Measurements from ENCODE around the gene HYI. TPM values are rescaled to one million over a fixed set of nuclear protein-coding genes. Genes with fewer than 3 reads are reported as not detected.

HYI gene
- total and polyA plus RNA-seq, 2 experiments from 2014 or later: 14.3 to 18.9 TPM

GRCh38 chr1:43469932-43470331 is 16.2 kb upstream of the HYI start:
- H3K4me1 Mint-ChIP-seq: peaks cover 13% of the 10 kb centered on the region
- no peaks in the 10 kb centered on the region for H3K36me3 ChIP-seq (ENCODE audit: insufficient read depth)
- peaks cover 13% of the 10 kb centered on the region for H3K9me2 ChIP-seq (ENCODE audit: insufficient read depth)
- H3K36me3 Mint-ChIP-seq (ENCODE audit: low read depth): no peaks in the 10 kb centered on the region
- H2AFZ ChIP-seq: no peak overlapping the region
- no peak overlapping the region for H3K27ac Mint-ChIP-seq
- ATAC-seq: no peak
- H4K20me1 ChIP-seq (replicated peaks; ENCODE audit: insufficient read depth): no peaks in the 10 kb centered on the region
- H3K4me2 ChIP-seq: no peak overlapping the region
- H3K4me3 Mint-ChIP-seq: no peak overlapping the region
- no peaks in the 10 kb centered on the region for H3K27me3 ChIP-seq (ENCODE audit: insufficient read depth)
- H3K27ac ChIP-seq (ENCODE audit: low read depth): no peak overlapping the region
- H3K4me1 ChIP-seq (ENCODE audit: insufficient read depth): no peaks in the 10 kb centered on the region
- TF ChIP-seq CREB1 (CRISPR knock-in tag; IDR thresholded peaks at IDR 0.05; ENCODE audit: low read depth): no peak
- no peak for TF ChIP-seq ZNF462 (CRISPR knock-in tag; IDR thresholded peaks at IDR 0.05)
- no peak for TF ChIP-seq NANOG (IDR thresholded peaks at IDR 0.05; ENCODE audit: borderline replicate concordance)
- TF ChIP-seq, protein P1, sequence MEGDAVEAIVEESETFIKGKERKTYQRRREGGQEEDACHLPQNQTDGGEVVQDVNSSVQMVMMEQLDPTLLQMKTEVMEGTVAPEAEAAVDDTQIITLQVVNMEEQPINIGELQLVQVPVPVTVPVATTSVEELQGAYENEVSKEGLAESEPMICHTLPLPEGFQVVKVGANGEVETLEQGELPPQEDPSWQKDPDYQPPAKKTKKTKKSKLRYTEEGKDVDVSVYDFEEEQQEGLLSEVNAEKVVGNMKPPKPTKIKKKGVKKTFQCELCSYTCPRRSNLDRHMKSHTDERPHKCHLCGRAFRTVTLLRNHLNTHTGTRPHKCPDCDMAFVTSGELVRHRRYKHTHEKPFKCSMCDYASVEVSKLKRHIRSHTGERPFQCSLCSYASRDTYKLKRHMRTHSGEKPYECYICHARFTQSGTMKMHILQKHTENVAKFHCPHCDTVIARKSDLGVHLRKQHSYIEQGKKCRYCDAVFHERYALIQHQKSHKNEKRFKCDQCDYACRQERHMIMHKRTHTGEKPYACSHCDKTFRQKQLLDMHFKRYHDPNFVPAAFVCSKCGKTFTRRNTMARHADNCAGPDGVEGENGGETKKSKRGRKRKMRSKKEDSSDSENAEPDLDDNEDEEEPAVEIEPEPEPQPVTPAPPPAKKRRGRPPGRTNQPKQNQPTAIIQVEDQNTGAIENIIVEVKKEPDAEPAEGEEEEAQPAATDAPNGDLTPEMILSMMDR (conservative IDR thresholded peaks at IDR 0.05; ENCODE audit: low read depth in 2 of 2): no peak
- no peak for TF ChIP-seq EZH2 (IDR thresholded peaks at IDR 0.05; ENCODE audit: low read depth, unreplicated experiment)
- TF ChIP-seq ETS1 (IDR thresholded peaks at IDR 0.05): no peak
- H3K9me3 Mint-ChIP-seq: no peaks in the 10 kb centered on the region
- no peaks in the 10 kb centered on the region for H3F3A ChIP-seq (replicated peaks; ENCODE audit: low read depth)
- no peaks in the 10 kb centered on the region for H3K79me2 ChIP-seq (replicated peaks; ENCODE audit: insufficient read depth)
- H3K27me3 Mint-ChIP-seq (ENCODE audit: insufficient read depth, low read depth, poor library complexity): peaks cover 2% of the 10 kb centered on the region
- H3K4me3 ChIP-seq: no peak overlapping the region
- DNase-seq (ENCODE audit: low spot score): no peak
